Trophoblast cell (in vitro differentiated cells and primary cell): ENCODE results near the gene GDI2.

Source experiments
- DNase-seq, 2 donors: peaks; one replicate each; pipeline ENCODE4 v3.0.0-alpha.2; 2016
- H2AFZ ChIP-seq: 2 replicates; pipeline ENCODE4 v1.6.1; 2013; ENCODE audit warnings: low read length, moderate library complexity, mild to moderate bottlenecking; ENCODE audit not compliant: insufficient read depth, poor library complexity
- H2AK5ac ChIP-seq: 2 replicates; pipeline ENCODE4 v1.6.1; 2013; ENCODE audit warnings: mild to moderate bottlenecking, low read length
- H2BK120ac ChIP-seq: 2 replicates; pipeline ENCODE4 v1.6.1; 2013; ENCODE audit warnings: low read length, mild to moderate bottlenecking, moderate library complexity; ENCODE audit not compliant: insufficient read depth, poor library complexity
- H2BK12ac ChIP-seq: 2 replicates; pipeline ENCODE4 v1.6.1; 2013; ENCODE audit warnings: mild to moderate bottlenecking, low read length, moderate library complexity
- H2BK5ac ChIP-seq: 2 replicates; pipeline ENCODE4 v1.6.1; 2013; ENCODE audit warnings: low read length, low read depth, moderate library complexity, mild to moderate bottlenecking; ENCODE audit not compliant: poor library complexity
- H3K14ac ChIP-seq: 2 replicates; pipeline ENCODE4 v1.6.1; 2013; ENCODE audit warnings: mild to moderate bottlenecking, low read length
- H3K18ac ChIP-seq: 2 replicates; pipeline ENCODE4 v1.6.1; 2013; ENCODE audit warnings: mild to moderate bottlenecking, low read length
- H3K23ac ChIP-seq: 2 replicates; pipeline ENCODE4 v1.6.1; 2013; ENCODE audit warnings: low read length
- H3K27ac ChIP-seq: 2 replicates; pipeline ENCODE4 v1.5.1; 2013; ENCODE audit warnings: low read depth, mild to moderate bottlenecking, inconsistent platforms, low read length, moderate library complexity
- H3K27me3 ChIP-seq: 2 replicates; pipeline ENCODE4 v1.6.1; 2013; ENCODE audit warnings: inconsistent platforms, mild to moderate bottlenecking, low read length, moderate library complexity; ENCODE audit not compliant: insufficient read depth
- H3K36me3 ChIP-seq, 2 experiments: 1 replicate in 1 of 2; 2 replicates in 1 of 2; pipeline ENCODE4 v1.6.1; 2013; ENCODE audit warnings: low read length in 2 of 2, mild to moderate bottlenecking in 2 of 2, moderate library complexity in 1 of 2; ENCODE audit not compliant: insufficient read depth in 2 of 2, control insufficient read depth in 1 of 2
- H3K4ac ChIP-seq: 2 replicates; pipeline ENCODE4 v1.6.1; 2013; ENCODE audit warnings: low read depth, mild to moderate bottlenecking, low read length, moderate library complexity
- H3K4me1 ChIP-seq, 2 experiments: 1 replicate in 1 of 2; 2 replicates in 1 of 2; pipeline ENCODE4 v1.6.1; 2013; ENCODE audit warnings: low read length in 2 of 2, mild to moderate bottlenecking in 2 of 2, moderate library complexity in 1 of 2; ENCODE audit not compliant: insufficient read depth in 2 of 2, control insufficient read depth in 1 of 2
- H3K4me2 ChIP-seq: 2 replicates; pipeline ENCODE4 v1.6.1; 2013; ENCODE audit warnings: inconsistent platforms, mild to moderate bottlenecking, low read length, moderate library complexity
- H3K4me3 ChIP-seq: 2 replicates; pipeline ENCODE4 v1.5.1; 2013; ENCODE audit warnings: mild to moderate bottlenecking, low read depth, low read length, inconsistent platforms
- H3K79me1 ChIP-seq: one replicate; pipeline ENCODE4 v1.6.1; 2013; ENCODE audit warnings: low read length
- H3K79me2 ChIP-seq: 2 replicates; pipeline ENCODE4 v1.6.1; 2013; ENCODE audit warnings: low read length, mild to moderate bottlenecking; ENCODE audit not compliant: control insufficient read depth, insufficient read depth, poor library complexity
- H3K9ac ChIP-seq: 2 replicates; pipeline ENCODE4 v1.6.1; 2013; ENCODE audit warnings: mild to moderate bottlenecking, low read length
- H3K9me3 ChIP-seq: 2 replicates; pipeline ENCODE4 v1.6.1; 2013; ENCODE audit warnings: low read depth, mild to moderate bottlenecking, control low read depth, inconsistent platforms, low read length; ENCODE audit not compliant: insufficient read depth
- H4K12ac ChIP-seq: 2 replicates; pipeline ENCODE4 v1.6.1; 2013; ENCODE audit warnings: low read depth, mild to moderate bottlenecking, low read length, moderate library complexity
- H4K8ac ChIP-seq: 2 replicates; pipeline ENCODE4 v1.6.1; 2013; ENCODE audit warnings: low read depth, mild to moderate bottlenecking, low read length, moderate library complexity
- H4K91ac ChIP-seq: one replicate; pipeline ENCODE4 v1.6.1; 2013; ENCODE audit warnings: low read depth, mild to moderate bottlenecking, low read length, moderate library complexity
- WGBS: extraction: QIAGEN DNeasy Blood & Tissue Kit; methylation state at CpG from one replicate; pipeline ENCODE4 v1.1.7; 2013; ENCODE audit warnings: missing lambda C conversion rate; ENCODE audit not compliant: insufficient read length, insufficient coverage; ENCODE audit errors: extremely low coverage; 5-methylcytosine and 5-hydroxymethylcytosine counted together

Gene GDI2

GRCh38 chr10:5723692-5724091, 89.5 kb downstream of the GDI2 start:
- Histone ChIP-seq H3K4me1 (no peaks in the 10 kb centered on the region), H3K4ac (no peak overlapping the region), H3K23ac (no peak overlapping the region), H3K18ac (no peak overlapping the region), H2BK12ac (no peak overlapping the region), H3K9ac (no peak overlapping the region), H4K12ac (no peak overlapping the region), H2BK120ac (no peak overlapping the region), H3K4me3 (no peak overlapping the region), H3K9me3 (no peaks in the 10 kb centered on the region), H2AFZ (no peak overlapping the region), H3K36me3 (peaks cover 2 to 8% of the 10 kb centered on the region in 2 experiments), H3K27ac (no peak overlapping the region), H3K79me2 (no peaks in the 10 kb centered on the region), H3K79me1 (no peaks in the 10 kb centered on the region), H2BK5ac (no peak overlapping the region), H4K8ac (no peak overlapping the region), H3K27me3 (no peaks in the 10 kb centered on the region), H3K14ac (no peak overlapping the region), H2AK5ac (no peak overlapping the region), H3K4me2 (no peak overlapping the region), H4K91ac (no peak overlapping the region)
- WGBS: no CpG with 5 or more reads among the region's 2 CpGs
- no peak for DNase-seq

DNA sequence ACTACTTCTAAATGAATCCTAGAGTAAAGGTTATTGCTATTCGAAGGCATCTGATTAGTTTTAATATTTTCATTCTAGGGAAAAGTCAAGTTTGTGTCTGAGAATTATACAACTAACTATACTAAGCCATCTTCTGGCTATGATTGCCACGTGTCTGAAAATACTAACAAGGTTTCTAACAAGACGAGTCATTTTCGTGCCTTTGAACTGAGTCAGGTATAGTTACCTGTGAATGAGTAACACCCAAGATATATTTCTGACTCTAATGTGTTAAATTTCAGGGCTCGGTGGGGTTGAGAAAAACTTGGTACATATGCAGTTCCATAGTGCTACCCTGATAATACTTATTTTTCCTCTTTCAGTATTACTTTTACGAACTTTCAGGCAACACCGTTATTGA, 93.1 kb downstream of the GDI2 start:
- H3K4me1 ChIP-seq: peaks cover 0 to 4% of the 10 kb centered on the region in 2 experiments
- H2AK5ac ChIP-seq: no peak overlapping the region
- no peak overlapping the region for H3K14ac ChIP-seq
- no peak overlapping the region for H3K9ac ChIP-seq
- no peaks in the 10 kb centered on the region for H3K9me3 ChIP-seq
- H2AFZ ChIP-seq: no peak overlapping the region
- H3K79me1 ChIP-seq: no peaks in the 10 kb centered on the region
- H2BK12ac ChIP-seq: no peak overlapping the region
- no peaks in the 10 kb centered on the region for H3K27me3 ChIP-seq
- WGBS: no CpG with 5 or more reads among the region's 7 CpGs
- no peak overlapping the region for H3K27ac ChIP-seq
- H3K18ac ChIP-seq: no peak overlapping the region
- no peak overlapping the region for H4K8ac ChIP-seq
- no peak overlapping the region for H2BK120ac ChIP-seq
- no peak overlapping the region for H3K23ac ChIP-seq
- H3K79me2 ChIP-seq: no peaks in the 10 kb centered on the region
- no peak overlapping the region for H4K12ac ChIP-seq
- no peak overlapping the region for H3K4me2 ChIP-seq
- no peak overlapping the region for H4K91ac ChIP-seq
- no peak overlapping the region for H2BK5ac ChIP-seq
- peaks cover 2 to 4% of the 10 kb centered on the region in 2 experiments for H3K36me3 ChIP-seq
- H3K4ac ChIP-seq: no peak overlapping the region
- no peak overlapping the region for H3K4me3 ChIP-seq
- peak; percentile 36 to 87 for DNase-seq

GRCh38 chr10:5719546-5719945, 93.7 kb downstream of the GDI2 start:
- H3K36me3 ChIP-seq: peaks cover 0 to 2% of the 10 kb centered on the region in 2 experiments
- no peak overlapping the region for H3K27ac ChIP-seq
- no peak overlapping the region for H2BK5ac ChIP-seq
- no peak overlapping the region for H4K91ac ChIP-seq
- H4K8ac ChIP-seq: no peak overlapping the region
- H3K27me3 ChIP-seq: no peaks in the 10 kb centered on the region
- no peak overlapping the region for H4K12ac ChIP-seq
- no peak overlapping the region for H3K14ac ChIP-seq
- H2AK5ac ChIP-seq: no peak overlapping the region
- no peaks in the 10 kb centered on the region for H3K79me2 ChIP-seq
- no peak overlapping the region for H3K4me3 ChIP-seq
- H3K4me1 ChIP-seq: peaks cover 0 to 4% of the 10 kb centered on the region in 2 experiments
- no peak overlapping the region for H3K18ac ChIP-seq
- H3K9me3 ChIP-seq: no peaks in the 10 kb centered on the region
- no peak overlapping the region for H3K23ac ChIP-seq
- no peaks in the 10 kb centered on the region for H3K79me1 ChIP-seq
- no peak overlapping the region for H2BK12ac ChIP-seq
- no peak overlapping the region for H2BK120ac ChIP-seq
- no peak overlapping the region for H3K9ac ChIP-seq
- H3K4ac ChIP-seq: no peak overlapping the region
- H3K4me2 ChIP-seq: no peak overlapping the region
- WGBS: no CpG with 5 or more reads among the region's 3 CpGs
- H2AFZ ChIP-seq: no peak overlapping the region
- DNase-seq: peak; percentile 41 to 73
